ENCODE data around the gene PHACTR1. TPM values are rescaled to one million over a fixed set of nuclear protein-coding genes. Genes with fewer than 3 reads are reported as not detected.
"Not testable (repeated sequence)": the region's sequence is repeated elsewhere in the genome, so short reads cannot be mapped to it uniquely, and the experiment has no call there.

Gene PHACTR1
- total and polyA plus RNA-seq, 2 donors, result 3.1 to 6.3 TPM

DNA sequence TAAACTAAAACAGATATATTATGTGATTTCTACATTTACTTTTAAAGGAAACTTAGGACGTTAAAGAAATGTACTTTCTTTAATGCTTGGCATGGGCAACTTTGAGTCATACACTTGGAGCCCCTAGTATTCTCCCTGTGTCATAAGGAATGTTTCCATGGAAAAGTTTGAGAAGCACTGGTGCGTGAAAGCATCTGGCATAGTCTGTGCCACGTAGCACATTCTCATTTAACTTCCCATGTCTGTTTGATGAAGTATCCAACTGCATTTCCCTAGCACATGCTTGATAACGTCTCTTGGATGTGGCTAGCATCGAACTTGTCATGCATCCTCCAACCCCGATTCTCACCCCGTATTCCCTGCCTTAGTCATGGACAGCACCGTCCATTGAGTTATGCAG is 439.8 kb downstream of the PHACTR1 start:
- Histone ChIP-seq H3K4me3 (ENCODE audit: low read length in 2 of 2) (no peak overlapping the region), H3K9me3 (ENCODE audit: control insufficient read depth in 2 of 2, insufficient read depth in 1 of 2, low read length in 1 of 2) (no peaks in the 10 kb centered on the region), H3K27ac (ENCODE audit: low read depth in 1 of 2, low read length in 1 of 2) (no peak overlapping the region), H3K4me1 (ENCODE audit: control insufficient read depth in 2 of 2, insufficient read depth in 2 of 2, low read length in 2 of 2) (no peaks in the 10 kb centered on the region), H3K27me3 (ENCODE audit: control insufficient read depth in 2 of 2, insufficient read depth in 1 of 2, low read length in 1 of 2) (no peaks in the 10 kb centered on the region), H3K36me3 (ENCODE audit: control insufficient read depth in 2 of 2, insufficient read depth in 2 of 2, low read length in 1 of 2) (no peaks in the 10 kb centered on the region)
- no peak for DNase-seq (ENCODE audit: low read depth in 6 of 9, low spot score in 9 of 9)
- WGBS, result 97% methylated on average over 8 of the region's 8 CpGs

DNA sequence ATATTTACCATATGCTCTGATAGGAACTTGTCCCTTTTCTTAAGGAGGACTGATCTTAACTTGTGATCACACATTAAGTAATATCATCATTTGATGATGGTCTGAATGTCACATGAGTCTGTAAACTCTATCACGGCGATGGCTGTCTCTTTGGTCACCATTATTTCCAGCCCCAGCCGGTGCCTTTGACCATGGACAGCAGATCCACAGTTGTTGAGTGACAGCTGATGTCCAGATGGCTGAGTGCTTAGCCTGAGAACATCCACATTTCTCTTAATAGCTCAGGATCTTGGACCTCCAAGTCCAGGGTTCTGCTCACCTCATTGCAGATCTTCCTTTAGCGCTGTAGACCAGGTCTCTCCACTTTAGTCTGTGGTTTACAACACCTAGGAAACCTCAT is 440.7 kb downstream of the PHACTR1 start:
- Histone ChIP-seq H3K4me1 (ENCODE audit: control insufficient read depth in 2 of 2, insufficient read depth in 2 of 2, low read length in 2 of 2) (no peaks in the 10 kb centered on the region), H3K9me3 (ENCODE audit: control insufficient read depth in 2 of 2, insufficient read depth in 1 of 2, low read length in 1 of 2) (no peaks in the 10 kb centered on the region), H3K27ac (ENCODE audit: low read depth in 1 of 2, low read length in 1 of 2) (no peak overlapping the region), H3K27me3 (ENCODE audit: control insufficient read depth in 2 of 2, insufficient read depth in 1 of 2, low read length in 1 of 2) (no peaks in the 10 kb centered on the region), H3K4me3 (ENCODE audit: low read length in 2 of 2) (no peak overlapping the region), H3K36me3 (ENCODE audit: control insufficient read depth in 2 of 2, insufficient read depth in 2 of 2, low read length in 1 of 2) (no peaks in the 10 kb centered on the region)
- 99% methylated on average over 4 of the region's 4 CpGs for WGBS
- no peak for DNase-seq (ENCODE audit: low read depth in 6 of 9, low spot score in 9 of 9)

DNA sequence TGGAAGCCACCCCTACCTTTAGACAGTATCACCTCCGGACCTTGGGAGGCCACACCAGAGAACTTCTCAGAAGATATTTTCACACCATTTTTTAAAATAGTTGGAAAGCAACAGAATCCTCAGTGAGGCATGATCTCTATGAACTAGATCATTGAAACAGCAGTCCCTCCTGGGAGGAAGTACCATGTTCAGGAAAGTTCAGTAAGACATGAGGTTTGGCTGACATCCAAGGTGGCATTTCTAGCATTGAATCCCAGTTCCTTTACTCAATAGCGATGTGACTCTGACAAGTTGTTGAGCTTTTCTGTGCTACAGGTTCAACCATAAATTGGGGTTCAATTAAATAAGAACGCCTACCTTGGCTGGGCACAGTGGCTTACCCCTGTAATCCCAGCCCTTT is 442.7 kb downstream of the PHACTR1 start:
- Histone ChIP-seq H3K9me3 (ENCODE audit: control insufficient read depth in 2 of 2, insufficient read depth in 1 of 2, low read length in 1 of 2) (no peaks in the 10 kb centered on the region), H3K4me1 (ENCODE audit: control insufficient read depth in 2 of 2, insufficient read depth in 2 of 2, low read length in 2 of 2) (no peaks in the 10 kb centered on the region), H3K27ac (ENCODE audit: low read depth in 1 of 2, low read length in 1 of 2) (no peak overlapping the region), H3K4me3 (ENCODE audit: low read length in 2 of 2) (no peak overlapping the region), H3K27me3 (ENCODE audit: control insufficient read depth in 2 of 2, insufficient read depth in 1 of 2, low read length in 1 of 2) (no peaks in the 10 kb centered on the region), H3K36me3 (ENCODE audit: control insufficient read depth in 2 of 2, insufficient read depth in 2 of 2, low read length in 1 of 2) (no peaks in the 10 kb centered on the region)
- no peak for DNase-seq (ENCODE audit: low read depth in 6 of 9, low spot score in 9 of 9)
- 58% methylated on average over 3 of the region's 3 CpGs for WGBS

DNA sequence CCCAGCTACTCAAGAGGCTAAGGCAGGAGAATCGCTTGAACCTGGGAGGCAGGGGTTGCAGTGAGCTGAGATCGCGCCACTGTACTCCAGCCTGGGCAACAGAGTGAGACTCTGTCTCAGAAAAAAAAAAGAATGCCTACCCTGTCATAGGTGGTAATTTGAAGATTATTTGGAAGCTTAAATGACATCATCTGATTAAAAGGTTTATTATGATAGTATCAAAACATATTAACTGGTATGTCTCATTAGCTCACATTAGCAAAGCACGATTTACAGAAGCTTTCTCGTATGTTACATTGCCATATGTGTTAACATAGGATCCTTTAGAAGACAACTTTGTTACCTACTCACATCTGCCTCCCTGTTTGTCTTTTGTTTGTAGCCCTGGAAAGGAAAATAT is 443.3 kb downstream of the PHACTR1 start:
- not testable (repeated sequence) for H3K9me3 ChIP-seq (ENCODE audit: control insufficient read depth in 2 of 2, insufficient read depth in 1 of 2, low read length in 1 of 2); H3K4me1 ChIP-seq (ENCODE audit: control insufficient read depth in 2 of 2, insufficient read depth in 2 of 2, low read length in 2 of 2); DNase-seq (ENCODE audit: low read depth in 6 of 9, low spot score in 9 of 9); H3K36me3 ChIP-seq (ENCODE audit: control insufficient read depth in 2 of 2, insufficient read depth in 2 of 2, low read length in 1 of 2); H3K4me3 ChIP-seq (ENCODE audit: low read length in 2 of 2); H3K27me3 ChIP-seq (ENCODE audit: control insufficient read depth in 2 of 2, insufficient read depth in 1 of 2, low read length in 1 of 2); H3K27ac ChIP-seq (ENCODE audit: low read depth in 1 of 2, low read length in 1 of 2)
- WGBS, result 98% methylated on average over 5 of the region's 5 CpGs

DNA sequence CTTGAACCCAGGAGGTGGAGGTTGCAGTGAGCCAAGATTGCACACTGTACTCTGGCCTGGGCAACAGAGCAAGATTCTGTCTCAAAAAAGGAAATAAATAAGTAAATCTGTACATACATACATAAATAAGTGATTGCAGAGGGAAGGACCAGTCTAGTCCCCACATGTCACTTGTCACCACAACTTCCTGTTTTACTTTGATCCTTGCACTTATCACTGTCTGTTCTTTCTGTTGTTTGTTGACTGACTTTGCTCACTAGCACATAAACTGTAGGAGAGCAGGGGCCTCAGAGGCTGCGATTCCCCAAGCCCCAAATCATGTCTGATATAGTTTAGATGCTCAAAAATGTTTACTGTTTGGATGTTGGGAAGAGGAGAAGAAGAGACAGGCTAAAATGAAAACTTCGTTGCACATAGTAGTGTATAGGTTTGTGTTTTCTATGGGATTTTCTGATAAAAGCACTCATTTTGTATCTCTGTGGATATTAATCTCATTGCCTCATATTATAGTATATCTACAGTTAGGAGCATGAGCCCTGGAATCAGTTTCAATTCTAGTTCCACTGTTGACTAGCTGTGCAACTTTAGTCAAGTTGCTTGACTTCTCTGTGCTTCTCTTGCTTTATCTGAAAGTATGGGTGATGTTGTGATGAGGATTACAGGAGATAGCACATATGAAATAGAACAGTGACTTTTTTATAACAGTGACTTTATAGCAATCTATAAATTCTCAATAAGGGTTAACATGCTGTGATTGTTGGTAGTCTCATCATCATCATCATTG is 446.8 kb downstream of the PHACTR1 start:
- H3K27me3 ChIP-seq (ENCODE audit: control insufficient read depth in 2 of 2, insufficient read depth in 1 of 2, low read length in 1 of 2), result no peaks in the 10 kb centered on the region
- peak in 3 of 9 donors; percentile 21 to 45 (median 23) for DNase-seq (ENCODE audit: low read depth in 6 of 9, low spot score in 9 of 9)
- no peaks in the 10 kb centered on the region for H3K4me1 ChIP-seq (ENCODE audit: control insufficient read depth in 2 of 2, insufficient read depth in 2 of 2, low read length in 2 of 2)
- H3K9me3 ChIP-seq (ENCODE audit: control insufficient read depth in 2 of 2, insufficient read depth in 1 of 2, low read length in 1 of 2), result no peaks in the 10 kb centered on the region
- no peak overlapping the region for H3K4me3 ChIP-seq (ENCODE audit: low read length in 2 of 2)
- H3K27ac ChIP-seq (ENCODE audit: low read depth in 1 of 2, low read length in 1 of 2), result no peak overlapping the region
- no peaks in the 10 kb centered on the region for H3K36me3 ChIP-seq (ENCODE audit: control insufficient read depth in 2 of 2, insufficient read depth in 2 of 2, low read length in 1 of 2)
- WGBS, result 90% methylated on average over 2 of the region's 2 CpGs

DNA sequence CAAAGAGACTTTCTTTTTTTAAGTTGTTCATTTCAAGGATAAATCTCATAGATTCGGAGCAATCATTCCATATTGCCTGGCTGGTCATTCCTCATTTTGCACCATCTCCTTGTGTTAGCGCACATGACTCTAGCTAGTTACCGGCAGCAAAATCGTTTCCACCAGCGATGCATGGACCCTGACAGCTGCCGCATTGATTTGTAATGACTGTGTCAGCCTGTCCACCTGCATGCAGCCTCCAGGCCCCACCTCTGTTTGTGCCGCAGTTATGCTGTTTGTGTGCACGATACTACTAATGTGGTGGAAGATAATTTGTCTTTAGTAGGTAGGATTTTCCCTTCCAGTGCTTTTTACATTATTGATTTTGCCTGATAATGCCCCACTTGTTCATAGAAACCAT is 447.7 kb downstream of the PHACTR1 start:
- Histone ChIP-seq H3K27me3 (ENCODE audit: control insufficient read depth in 2 of 2, insufficient read depth in 1 of 2, low read length in 1 of 2) (no peaks in the 10 kb centered on the region), H3K36me3 (ENCODE audit: control insufficient read depth in 2 of 2, insufficient read depth in 2 of 2, low read length in 1 of 2) (no peaks in the 10 kb centered on the region)
- WGBS, result 97% methylated on average over 8 of the region's 8 CpGs

DNA sequence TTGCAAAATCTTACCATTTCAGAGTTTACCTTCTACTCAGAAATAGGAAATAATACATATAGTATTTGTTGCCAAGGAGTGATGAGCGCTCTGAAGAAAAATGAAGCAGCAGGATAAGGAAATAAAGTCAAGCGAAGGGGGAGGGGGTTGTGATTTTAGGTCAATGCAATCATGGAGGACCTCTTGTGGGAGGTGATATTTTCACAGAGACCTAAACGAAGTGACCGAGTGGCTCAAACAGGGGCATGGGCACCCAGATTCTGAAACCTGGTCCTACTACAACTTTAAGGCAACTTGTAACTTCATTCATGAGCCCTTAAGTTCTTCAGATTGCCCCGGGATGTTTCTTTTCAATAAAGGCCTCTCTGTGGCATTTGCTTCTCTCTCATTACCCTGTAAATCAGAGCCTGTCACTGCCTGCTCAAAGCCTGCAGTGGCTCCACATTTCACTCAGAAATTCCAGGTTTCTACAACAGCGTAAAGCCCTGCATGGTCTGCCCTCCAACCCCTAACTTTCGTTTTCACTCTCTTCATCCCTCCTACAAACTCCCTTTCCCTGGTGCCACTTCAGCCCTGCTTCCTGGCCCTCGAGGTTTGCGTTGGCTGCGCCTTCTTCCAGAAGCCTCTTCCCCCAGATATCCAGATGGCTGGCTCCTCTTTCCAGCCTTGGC is 449.1 kb downstream of the PHACTR1 start:
- H3K27me3 ChIP-seq (ENCODE audit: control insufficient read depth in 2 of 2, insufficient read depth in 1 of 2, low read length in 1 of 2), result no peaks in the 10 kb centered on the region
- H3K36me3 ChIP-seq (ENCODE audit: control insufficient read depth in 2 of 2, insufficient read depth in 2 of 2, low read length in 1 of 2), result no peaks in the 10 kb centered on the region
- no peak for DNase-seq (ENCODE audit: low read depth in 6 of 9, low spot score in 9 of 9)
- peaks cover 0 to 1% of the 10 kb centered on the region in 2 donors for H3K9me3 ChIP-seq (ENCODE audit: control insufficient read depth in 2 of 2, insufficient read depth in 1 of 2, low read length in 1 of 2)
- no peaks in the 10 kb centered on the region for H3K4me1 ChIP-seq (ENCODE audit: control insufficient read depth in 2 of 2, insufficient read depth in 2 of 2, low read length in 2 of 2)
- no peak overlapping the region for H3K27ac ChIP-seq (ENCODE audit: low read depth in 1 of 2, low read length in 1 of 2)
- H3K4me3 ChIP-seq (ENCODE audit: low read length in 2 of 2), result no peak overlapping the region
- 87% methylated on average over 10 of the region's 10 CpGs for WGBS

More for the DNA sequence above, 447.7 kb downstream of the PHACTR1 start:
- Histone ChIP-seq H3K9me3 (ENCODE audit: control insufficient read depth in 2 of 2, insufficient read depth in 1 of 2, low read length in 1 of 2) (no peaks in the 10 kb centered on the region), H3K27ac (ENCODE audit: low read depth in 1 of 2, low read length in 1 of 2) (no peak overlapping the region), H3K4me3 (ENCODE audit: low read length in 2 of 2) (no peak overlapping the region), H3K4me1 (ENCODE audit: control insufficient read depth in 2 of 2, insufficient read depth in 2 of 2, low read length in 2 of 2) (no peaks in the 10 kb centered on the region)
- DNase-seq (ENCODE audit: low read depth in 6 of 9, low spot score in 9 of 9), result no peak

DNA sequence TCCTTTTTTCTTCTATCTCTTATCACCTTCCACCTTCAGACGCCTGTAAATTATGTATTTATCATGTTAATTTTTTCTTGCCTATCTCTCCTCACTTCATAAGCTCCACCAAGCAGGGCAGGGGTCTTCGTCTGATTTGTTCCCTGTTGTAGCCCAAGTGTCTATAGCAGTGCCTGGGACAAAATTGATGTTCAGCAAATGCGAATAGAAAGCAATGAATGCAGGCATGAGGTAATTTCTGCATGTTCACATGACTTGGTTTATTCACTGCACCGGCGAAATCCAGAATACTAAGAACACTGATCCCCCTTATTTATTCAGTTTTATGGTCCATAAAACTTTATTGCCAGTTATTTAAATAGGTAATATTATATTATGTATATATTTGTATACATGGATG is 449.7 kb downstream of the PHACTR1 start:
- H3K36me3 ChIP-seq (ENCODE audit: control insufficient read depth in 2 of 2, insufficient read depth in 2 of 2, low read length in 1 of 2), result no peaks in the 10 kb centered on the region
- 96% methylated on average over 5 of the region's 5 CpGs for WGBS
- H3K27me3 ChIP-seq (ENCODE audit: control insufficient read depth in 2 of 2, insufficient read depth in 1 of 2, low read length in 1 of 2), result no peaks in the 10 kb centered on the region
- H3K9me3 ChIP-seq (ENCODE audit: control insufficient read depth in 2 of 2, insufficient read depth in 1 of 2, low read length in 1 of 2), result peaks cover 0 to 1% of the 10 kb centered on the region in 2 donors
- DNase-seq (ENCODE audit: low read depth in 6 of 9, low spot score in 9 of 9), result no peak
- no peak overlapping the region for H3K4me3 ChIP-seq (ENCODE audit: low read length in 2 of 2)
- H3K4me1 ChIP-seq (ENCODE audit: control insufficient read depth in 2 of 2, insufficient read depth in 2 of 2, low read length in 2 of 2), result no peaks in the 10 kb centered on the region
- no peak overlapping the region for H3K27ac ChIP-seq (ENCODE audit: low read depth in 1 of 2, low read length in 1 of 2)

DNA sequence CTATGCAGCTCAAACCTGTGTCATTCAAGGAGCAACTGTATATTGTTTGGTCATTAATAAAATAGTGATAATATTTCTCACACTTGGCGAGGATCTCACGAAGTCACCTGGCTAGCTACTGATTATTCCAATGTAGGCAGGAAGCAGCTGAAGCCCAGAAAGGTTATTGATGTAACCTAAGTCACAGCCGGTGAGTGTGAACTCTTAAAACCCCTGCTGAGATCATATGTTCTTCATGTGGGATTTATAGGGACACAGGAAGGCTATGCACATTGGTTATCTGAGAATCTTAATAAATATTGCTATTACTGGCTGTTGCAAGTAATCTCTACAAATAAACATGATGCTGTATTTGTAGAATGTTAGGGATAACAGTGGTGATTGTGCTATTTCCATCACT is 450.3 kb downstream of the PHACTR1 start:
- H3K27me3 ChIP-seq (ENCODE audit: control insufficient read depth in 2 of 2, insufficient read depth in 1 of 2, low read length in 1 of 2), result no peaks in the 10 kb centered on the region
- DNase-seq (ENCODE audit: low read depth in 6 of 9, low spot score in 9 of 9), result no peak
- H3K27ac ChIP-seq (ENCODE audit: low read depth in 1 of 2, low read length in 1 of 2), result no peak overlapping the region
- H3K9me3 ChIP-seq (ENCODE audit: control insufficient read depth in 2 of 2, insufficient read depth in 1 of 2, low read length in 1 of 2), result peaks cover 0 to 1% of the 10 kb centered on the region in 2 donors
- WGBS, result 90% methylated on average over 3 of the region's 3 CpGs
- no peaks in the 10 kb centered on the region for H3K36me3 ChIP-seq (ENCODE audit: control insufficient read depth in 2 of 2, insufficient read depth in 2 of 2, low read length in 1 of 2)
- no peaks in the 10 kb centered on the region for H3K4me1 ChIP-seq (ENCODE audit: control insufficient read depth in 2 of 2, insufficient read depth in 2 of 2, low read length in 2 of 2)
- H3K4me3 ChIP-seq (ENCODE audit: low read length in 2 of 2), result no peak overlapping the region

Measured in thymus (tissue), 11 donors.